Measurements from ENCODE around the gene PACS1.
"Not testable (repeated sequence)": the region's sequence is repeated elsewhere in the genome, so short reads cannot be mapped to it uniquely, and the experiment has no call there.

PACS1 gene

DNA sequence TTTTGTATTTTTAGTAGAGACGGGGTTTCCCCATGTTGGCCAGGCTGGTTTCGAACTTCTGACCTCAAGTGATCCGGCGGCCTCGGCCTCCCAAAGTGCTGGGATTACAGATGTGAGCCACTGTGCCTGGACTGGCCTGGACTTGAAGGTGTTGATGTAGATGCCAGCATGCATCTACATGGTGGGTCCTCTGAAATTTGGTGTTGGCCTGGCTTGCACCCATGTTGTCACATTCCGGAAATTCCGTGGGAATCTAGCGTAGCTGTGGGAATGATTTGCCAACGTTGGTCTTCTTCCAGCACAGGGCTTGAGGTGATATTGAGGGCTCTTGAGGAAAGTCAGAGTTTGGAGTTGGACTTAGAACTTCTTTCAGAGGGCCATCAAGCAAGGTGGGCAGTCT is 6.5 kb downstream of the PACS1 start:
- DNase-seq: no peak

DNA sequence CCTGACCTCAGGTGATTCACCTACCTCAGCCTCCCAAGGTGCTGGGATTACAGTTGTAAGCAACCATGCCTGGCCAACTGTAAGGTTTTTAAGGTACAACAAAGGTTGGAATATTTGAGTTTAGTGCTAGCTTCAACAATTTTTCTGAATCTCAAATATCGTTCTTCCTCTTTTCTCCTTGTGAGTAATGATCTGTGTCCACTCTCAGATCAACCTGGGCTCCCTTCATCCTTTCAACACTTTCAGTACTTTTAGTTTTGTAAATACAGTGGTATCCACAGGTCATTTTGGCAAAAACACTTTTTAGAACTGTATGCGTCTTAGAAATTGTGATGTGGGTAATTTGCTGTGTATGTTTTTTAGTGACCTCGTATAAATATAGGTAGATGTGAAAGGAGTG is 7.9 kb downstream of the PACS1 start:
- no peak for DNase-seq

DNA sequence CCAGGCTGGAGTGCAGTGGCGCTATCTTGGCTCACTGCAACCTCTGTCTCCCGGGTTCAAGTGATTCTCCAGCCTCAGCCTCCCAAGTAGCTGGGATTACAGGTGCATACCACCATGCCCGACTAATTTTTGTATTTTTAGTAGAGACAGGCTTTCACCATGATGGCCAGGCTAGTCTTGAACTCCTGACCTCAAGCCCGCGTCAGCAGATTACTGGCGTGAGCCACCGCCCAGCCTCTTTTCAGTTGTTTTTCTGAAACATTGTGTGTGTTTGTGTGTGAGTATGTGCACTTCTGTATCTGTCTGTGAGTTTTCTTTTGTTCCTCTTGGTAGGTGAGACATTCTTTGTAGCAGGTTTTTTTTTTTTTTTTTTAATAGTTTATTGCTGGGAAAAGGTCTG is 8.9 kb downstream of the PACS1 start:
- DNase-seq: not testable (repeated sequence)

DNA sequence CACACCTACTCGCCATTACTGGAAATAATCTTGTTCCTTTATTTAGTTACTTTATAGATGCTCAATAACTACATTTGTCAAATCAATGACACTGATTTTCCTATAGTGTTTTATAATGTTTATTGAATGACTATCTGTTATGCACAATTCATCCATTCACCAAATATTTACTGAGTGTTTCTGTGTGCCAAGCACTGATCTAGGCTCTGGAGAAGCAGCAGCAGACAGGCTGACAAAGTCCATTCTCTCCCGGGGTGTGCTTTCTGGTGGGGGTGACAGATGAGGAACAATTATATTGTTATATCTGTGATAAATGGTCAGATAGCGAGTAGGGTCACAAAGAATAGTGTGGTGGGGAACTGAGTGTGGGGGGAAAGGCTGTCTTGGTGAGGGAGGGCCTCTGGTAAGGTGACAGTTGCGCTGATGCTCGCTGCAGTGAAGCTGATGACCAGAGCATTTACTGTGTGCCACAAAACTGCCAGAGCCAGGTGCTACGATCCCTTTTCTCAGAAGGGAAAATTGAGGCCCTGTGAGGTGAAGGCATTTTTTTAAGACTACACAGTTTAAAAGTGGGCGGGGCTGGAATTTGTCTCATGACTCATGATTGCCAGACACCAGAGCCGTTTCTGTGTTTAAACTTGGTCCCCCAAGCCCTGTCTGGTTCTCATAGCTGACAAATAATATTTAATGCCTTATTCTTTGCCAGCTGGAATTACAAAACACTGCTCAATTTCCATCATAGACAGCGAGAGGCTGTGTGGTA is 10.2 kb downstream of the PACS1 start:
- DNase-seq: no peak

DNA sequence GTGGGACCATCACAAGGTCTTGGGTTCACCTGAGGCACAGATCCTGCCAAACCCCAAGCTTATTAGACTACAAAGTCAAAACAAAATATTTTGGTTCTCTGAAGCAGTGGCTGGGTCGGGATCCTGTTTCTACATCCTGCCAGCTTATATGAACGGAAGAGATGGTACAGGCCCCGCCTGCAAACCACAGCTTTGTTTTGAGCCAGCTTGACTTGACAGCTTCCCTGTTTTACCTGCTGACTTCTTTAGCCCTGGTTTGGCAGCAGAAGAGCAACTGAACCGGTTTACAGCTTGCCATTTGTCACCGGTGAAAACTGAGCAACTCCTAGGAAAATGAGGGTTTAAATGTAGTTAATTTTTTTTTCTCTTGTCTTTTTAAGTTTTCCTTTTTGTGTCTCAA is 11.4 kb downstream of the PACS1 start:
- DNase-seq: no peak

DNA sequence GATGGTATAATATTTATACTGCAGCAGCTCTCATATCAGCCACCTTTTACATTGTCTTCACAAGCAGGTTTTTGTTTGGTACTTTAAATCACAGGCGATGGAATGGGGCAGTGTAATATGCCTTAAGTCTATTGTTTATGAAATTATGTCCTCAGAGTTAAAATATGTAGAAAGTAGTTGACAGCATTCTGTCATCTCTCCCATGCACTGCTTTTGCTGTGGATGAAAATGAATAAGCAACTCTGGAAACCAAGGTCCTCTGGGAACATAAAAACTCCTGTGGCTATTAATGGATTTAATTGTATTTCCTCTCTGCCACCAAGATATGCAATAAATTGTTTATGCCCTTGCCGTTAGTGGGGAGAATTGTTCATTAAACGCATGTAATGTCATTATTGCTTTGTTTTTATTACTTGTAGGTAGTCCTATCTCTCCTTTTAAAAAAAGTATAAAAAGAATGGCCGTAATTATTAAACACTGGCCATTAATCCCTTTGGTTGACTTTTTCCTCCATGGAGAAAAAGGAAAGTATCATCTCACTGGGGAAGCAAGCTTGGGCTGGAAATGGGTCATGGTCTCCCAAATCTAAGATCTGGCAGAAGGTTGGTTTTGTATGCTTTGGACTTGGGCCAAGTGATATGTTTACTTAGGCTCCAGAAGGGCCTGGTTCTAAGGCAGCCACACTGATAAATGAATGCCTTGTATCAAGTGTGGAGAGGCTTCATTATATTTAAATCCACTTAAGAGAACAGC is 13.1 kb downstream of the PACS1 start:
- DNase-seq: no peak

DNA sequence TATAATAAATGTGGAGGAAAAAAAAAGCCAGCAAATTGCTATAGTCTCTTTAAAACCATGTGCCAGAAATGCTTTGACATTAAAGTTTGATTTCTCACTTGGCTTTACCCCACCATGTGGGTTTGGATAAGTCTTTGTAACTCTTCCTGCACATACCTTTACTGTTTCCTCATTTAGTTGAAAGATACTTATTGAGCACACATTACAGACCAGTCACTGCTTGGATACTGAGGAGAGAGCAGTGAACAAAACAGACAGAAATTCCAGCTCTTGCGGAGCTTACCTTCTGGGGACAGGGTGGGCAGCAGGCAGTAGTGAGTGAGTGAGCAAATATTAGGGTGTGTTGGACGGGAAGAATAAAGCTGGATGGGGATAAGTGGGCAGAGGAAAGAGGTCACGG is 13.7 kb downstream of the PACS1 start:
- no peak for DNase-seq

DNA sequence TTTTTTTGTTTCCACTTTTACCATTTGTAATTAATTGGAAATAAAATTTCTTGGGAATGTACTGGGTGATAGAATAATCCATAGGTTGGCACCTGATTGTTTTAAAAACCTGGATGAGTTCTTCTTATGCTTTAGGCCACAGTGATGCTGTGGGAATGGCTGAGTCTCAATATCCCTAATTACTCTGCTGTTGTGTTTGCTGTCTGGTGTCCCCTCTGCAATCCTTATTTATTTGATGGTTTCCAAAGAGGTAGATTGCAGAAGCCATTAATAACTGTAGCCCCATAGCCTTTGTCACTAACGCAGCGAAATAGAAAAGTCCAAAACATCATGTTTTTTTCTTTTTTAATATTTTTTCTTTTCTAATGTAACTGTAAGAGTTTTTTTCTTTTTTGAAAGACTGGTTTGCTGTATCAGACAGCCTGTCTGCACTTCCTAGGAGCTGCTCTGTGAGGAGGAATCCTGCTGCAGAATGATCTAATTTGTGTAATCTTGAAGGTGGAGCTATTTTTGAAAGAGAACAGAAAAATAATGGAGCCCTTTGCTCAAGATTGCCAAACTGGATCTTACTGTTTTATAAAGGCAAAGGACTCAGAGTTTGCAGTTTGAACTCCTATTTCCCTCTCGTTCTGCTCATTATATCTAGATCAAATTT is 14.9 kb downstream of the PACS1 start:
- DNase-seq: no peak

DNA sequence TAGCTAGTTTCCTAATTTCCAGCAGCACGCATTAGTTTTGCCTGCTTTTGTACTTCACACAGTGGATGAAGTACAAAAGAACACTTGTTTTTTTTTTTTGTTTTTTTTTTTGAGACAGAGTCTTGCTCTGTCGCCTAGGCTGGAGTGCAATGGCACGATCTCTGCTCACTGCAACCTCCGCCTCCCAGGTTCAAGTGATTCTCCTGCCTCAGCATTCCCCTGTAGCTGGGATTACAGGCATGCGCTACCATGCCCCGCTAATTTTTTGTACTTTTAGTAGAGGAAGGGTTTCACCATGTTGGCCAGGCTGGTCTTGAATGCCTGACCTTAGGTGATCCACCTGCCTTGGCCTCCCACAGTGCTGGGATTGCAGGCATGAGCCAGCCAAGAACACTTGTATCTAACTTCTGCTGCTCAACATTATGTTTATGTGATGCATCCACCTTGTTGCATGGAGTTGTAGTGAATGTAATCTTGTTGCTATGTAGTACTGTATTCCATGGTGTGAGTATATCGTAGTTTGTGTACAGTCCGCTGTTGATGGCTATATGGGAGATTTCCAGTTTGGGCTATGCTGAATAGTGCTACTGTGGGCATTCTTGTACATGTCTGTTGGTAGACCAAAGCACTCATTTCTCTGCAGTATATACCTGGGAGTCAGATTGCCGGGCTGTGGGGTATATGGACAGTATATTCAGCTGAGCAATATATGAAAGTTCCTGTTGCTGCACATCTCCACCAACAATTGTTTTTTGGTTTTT is 17.3 kb downstream of the PACS1 start:
- no peak for DNase-seq

DNA sequence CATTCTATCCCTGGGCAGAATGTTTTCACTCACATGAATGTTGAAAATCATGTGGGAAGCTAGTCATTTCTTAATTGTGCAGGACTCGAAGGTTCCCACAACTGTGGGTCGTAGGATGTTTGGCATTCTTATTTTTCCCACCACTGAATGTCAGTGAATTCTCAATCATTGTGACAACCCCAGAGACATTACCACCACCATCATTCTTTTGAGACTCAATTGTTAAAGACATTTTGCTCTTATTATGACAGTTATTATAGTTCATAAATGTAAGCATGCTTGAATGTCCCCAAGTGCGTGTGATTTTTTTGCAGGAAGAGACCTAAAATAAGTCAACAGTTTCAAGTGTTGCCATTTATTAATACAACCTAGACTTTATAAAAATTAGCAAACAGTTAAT is 19.0 kb downstream of the PACS1 start:
- no peak for DNase-seq

DNA sequence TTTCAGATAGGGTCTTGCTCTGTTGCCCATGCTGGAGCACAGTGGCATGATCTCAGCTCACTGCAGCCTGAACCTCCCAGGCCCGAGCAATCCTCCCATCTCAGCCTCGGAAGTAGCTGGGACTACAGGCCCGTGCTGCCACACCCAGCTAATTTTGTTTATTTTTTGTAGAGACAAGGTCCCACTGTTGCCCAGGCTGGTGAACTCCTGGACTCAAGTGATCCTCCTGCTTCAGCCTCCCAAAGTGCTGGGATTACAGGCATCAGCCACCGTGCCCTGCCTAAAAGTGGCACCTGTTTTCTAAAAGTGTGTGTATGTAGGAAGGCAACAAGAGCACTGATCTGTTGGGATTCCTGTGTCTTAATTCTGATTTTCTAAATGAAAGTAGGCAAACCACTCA is 20.2 kb downstream of the PACS1 start:
- no peak for DNase-seq

DNA sequence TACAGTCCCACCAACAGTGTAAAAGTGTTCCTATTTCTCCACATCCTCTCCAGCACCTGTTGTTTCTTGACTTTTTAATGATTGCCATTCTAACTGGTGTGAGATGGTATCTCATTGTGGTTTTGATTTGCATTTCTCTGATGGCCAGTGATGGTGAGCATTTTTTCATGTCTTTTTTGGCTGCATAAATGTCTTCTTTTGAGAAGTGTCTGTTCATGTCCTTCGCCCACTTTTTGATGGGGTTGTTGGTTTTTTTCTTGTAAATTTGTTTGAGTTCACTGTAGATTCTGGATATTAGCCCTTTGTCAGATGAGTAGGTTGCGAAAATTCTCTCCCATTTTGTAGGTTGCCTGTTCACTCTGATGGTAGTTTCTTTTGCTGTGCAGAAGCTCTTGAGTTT is 22.1 kb downstream of the PACS1 start:
- DNase-seq: not testable (repeated sequence)

DNA sequence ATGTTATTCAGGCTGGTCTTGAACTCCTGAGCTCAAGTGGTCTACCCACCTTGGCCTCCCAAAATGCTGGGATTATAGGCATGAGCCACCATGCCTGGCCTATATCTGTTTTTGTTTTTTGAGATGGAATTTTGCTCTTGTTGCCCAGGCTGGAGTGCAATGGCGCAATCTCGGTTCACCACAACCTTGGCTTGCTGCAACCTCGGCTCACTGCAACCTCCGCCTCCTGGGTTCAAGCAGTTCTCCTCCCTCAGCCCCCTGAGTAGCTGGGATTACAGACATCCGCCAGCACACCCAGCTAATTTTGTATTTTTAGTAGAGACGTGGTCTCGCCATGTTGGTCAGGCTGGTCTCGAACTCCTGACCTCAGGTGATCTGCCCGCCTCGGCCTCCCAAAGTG is 29.7 kb downstream of the PACS1 start:
- not testable (repeated sequence) for DNase-seq

DNA sequence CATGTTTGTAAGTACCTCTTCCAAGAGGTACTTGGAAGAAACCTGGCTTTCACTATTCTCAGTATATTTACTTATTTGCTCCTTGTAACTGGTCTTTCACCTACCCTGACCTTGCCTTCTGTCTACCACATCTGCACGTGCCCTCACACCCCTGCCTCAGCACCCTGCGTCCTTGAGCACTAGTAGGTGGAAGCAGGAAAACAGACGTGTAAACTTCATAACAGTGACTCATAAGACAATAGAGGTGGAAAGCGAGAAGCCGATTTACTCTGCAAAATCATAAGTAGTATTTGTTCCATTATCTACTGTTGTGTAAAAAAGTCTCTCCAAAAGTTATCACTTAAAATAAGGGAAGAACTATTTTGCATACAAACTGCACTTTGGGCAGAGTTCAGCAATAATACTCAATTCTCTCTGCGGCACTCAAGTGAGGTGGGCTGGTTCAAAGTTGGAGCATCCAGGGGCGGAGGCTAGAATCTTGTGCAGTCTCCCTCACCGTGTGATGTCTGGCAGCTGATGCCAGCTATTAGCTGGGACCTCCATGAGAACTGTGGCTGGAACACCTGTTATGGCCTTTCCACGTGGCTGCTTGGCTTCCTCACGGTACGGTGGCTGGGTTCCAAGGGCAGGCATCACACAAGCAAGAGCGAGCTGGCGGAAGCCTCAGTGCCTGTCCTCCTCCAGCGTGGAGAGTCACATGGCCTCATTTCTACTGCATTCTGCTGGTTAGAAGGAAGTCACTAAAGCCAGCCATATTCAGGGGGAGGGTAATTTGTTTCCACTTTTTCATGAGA is 30.4 kb downstream of the PACS1 start:
- no peak for DNase-seq

DNA sequence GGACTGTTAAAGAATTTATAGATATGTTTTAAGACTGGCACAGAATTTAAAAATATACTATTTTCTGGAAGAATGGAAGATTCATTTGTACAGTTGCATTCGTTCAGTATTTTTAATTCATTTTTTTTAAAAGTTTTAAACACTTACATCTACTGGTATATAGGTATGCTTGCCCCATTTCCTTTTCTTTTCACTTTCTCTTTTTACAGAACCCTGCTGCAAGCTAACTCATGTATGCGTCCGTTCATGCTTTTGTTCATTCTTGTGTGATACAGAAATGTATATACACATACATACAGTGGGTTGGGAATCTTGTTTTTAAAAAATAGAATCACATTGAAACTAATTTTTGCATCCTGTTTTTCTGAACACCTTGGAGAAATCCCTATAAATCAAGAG is 31.0 kb downstream of the PACS1 start:
- DNase-seq: no peak

DNA sequence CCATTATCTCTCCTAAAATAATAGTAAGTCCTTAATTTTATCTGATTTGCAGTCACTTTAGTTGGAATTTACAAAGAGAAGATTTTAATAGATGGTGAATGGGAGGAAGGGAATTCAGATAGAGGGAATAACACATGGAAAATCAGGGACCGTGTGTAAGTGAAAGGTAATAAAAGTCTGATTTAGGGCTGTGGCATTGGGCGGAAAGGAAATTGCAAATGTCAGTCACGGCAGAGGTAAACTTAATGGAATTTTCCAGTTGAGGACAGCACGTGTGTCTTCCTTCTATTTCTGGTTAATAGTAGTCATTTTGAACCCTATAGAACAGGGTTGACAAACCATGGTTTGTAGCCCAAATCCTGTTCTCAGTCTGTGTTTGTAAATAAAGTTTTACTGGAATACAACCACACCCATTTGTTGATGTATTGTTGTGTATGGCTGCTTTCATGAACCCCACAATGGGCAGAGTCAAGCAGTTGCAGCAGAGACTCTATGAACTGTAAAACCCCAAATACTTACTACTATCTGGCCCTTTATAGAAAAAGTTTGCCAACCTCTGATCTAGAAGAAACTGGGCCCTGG is 34.1 kb downstream of the PACS1 start:
- DNase-seq: no peak

DNA sequence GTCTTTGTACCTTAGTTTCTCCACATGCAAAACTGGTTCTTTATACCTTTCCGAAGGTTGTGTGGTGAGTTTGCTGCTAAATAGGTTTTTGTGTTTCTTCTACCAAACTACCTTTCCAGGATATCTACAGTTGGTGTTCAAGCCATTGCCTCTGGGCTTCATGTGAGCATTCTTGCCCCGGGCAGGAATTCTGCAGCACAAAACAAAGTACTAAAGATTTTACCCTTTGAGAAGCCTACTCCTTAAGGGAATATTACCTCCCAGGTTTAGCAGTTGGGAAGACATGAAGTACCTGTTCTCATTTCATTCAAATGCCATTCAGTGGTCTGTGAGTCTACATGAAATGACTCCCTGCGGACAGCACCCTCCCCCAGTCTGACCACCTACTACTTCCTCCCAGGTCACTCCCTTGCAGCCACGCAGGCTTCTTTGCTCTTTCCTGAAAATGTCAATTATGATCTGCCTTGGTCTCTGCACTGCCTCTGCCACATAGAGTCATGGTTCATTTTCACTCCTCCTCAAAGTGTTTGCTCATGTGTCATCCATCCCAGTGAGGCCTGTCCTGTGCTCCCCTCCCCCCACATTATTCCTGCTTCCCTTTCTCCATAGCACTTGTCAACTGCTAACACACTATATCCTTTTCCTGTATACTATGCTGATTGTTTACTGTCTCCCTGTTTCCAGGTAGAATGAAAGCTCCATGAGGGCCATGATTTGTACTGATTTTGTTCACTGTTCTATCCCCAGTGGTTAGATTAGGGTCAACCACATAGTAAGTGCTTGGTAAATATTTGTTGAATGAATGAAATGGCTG is 36.9 kb downstream of the PACS1 start:
- no peak for DNase-seq

DNA sequence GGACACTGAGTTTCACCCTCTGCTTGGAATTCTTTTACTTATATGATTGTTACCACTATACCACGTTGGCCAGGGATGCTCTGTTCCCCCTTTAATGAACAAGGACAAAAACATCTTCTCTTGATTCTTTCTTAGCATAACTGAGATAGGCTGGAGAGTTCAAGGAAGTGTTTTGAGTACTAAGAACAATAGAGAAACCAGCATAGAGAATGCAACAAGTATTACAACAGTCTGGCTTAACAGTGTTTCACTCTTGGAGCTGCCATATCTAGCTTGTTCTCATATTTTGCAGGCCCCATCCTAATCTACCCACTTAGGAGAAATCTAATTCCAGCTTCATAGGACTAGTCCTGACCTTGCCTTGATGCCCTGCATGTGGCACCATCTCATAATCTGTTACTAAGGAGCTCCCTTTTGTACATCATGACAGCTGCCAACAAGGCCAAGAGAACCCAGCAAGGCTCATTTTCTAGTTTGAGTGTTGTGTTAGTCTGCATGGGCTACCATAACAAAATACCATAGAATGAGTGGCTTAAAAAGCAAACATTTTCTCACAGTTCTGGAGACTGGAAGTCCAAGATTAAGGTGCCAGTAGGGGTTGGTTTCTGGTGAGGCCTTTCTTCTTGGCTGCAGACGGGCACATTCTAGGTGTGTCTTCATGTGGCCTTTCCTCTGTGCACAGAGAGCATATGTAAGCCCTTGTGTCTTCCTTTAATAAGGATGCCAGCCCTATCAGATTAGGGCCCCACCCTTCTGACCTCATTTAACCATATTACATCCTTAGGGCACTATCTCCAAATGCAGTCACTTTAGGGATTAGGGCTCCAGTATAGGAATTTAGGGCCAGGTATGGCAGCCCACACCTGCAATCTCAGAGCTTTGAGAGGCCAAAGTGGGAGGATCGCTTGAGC is 37.8 kb downstream of the PACS1 start:
- DNase-seq: no peak

DNA sequence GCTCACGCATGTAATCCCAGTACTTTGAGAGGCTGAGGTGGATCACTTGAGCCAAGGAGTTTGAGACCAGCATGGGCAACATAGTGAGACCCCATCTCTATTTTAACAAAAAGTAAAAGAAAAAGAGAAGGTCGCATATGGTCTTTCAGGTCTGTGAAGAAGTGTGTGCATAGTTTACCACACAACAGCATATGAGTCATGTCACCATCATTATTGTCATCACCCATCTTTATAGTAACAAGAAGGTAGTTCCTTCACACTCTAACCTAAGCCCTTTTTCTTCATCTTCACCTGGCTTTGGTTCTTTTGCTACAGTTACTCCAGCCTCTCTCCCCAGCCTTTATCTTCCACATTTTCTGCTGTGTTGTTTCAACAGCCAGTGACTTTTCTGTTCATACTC is 39.2 kb downstream of the PACS1 start:
- DNase-seq: no peak

DNA sequence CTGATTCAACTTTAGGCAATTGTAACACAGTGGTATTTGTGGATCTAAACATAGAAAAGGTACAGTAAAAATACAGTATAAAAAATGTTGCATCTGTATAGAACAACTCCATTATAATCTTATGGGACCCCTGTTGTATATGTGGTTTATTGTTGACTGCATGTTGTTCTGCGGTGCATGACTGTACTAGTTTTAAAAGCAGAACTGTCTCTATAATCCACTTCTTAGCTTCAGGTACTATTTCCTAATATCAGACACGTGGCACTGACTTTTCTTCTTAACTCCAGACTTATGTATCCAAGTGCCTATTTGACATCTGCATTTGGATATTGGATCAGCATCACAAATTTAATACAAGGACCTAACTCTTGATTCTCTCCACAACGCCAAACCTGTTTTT is 41.1 kb downstream of the PACS1 start:
- DNase-seq: no peak
